Stimulated activated CD8-positive, alpha-beta memory T cell treated with anti-CD3 and anti-CD28 coated beads, Interleukin-15, amount 100 ng/mL, for 4 hours (primary cell): ENCODE results near the gene AP4E1.
"Not testable (repeated sequence)": the region's sequence is repeated elsewhere in the genome, so short reads cannot be mapped to it uniquely, and the experiment has no call there.

Source experiments
- DNase-seq, 2 donors: peaks; one replicate each; pipeline ENCODE4 v3.0.0-alpha.2; 2020; ENCODE audit warnings: low read depth in 2 of 2

Gene AP4E1

GRCh38 chr15:50945725-50946124, 37.2 kb downstream of the AP4E1 start:
- DNase-seq: no peak

DNA sequence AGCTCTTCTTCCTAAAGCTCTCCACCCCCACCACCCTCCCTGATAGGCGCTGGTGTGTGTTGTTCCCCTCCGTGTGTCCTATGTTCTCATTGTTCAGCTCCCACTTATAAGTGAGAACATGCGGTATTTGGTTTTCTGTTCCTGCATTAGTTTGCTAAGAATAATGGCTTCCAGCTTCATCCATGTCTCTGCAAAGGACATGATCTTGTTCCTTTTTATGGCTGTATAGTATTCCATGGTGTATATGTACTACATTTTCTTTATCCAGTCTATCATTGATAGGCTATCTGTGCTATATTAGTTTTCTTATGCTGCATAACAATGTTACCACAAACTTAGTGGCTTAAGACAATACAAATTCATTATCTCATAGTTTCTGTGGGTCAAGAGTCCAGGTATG, 42.3 kb downstream of the AP4E1 start:
- DNase-seq: not testable (repeated sequence)

- no peak for DNase-seq
These were observed 44.8 kb downstream of the AP4E1 start for GRCh38 chr15:50953302-50953701.

DNA sequence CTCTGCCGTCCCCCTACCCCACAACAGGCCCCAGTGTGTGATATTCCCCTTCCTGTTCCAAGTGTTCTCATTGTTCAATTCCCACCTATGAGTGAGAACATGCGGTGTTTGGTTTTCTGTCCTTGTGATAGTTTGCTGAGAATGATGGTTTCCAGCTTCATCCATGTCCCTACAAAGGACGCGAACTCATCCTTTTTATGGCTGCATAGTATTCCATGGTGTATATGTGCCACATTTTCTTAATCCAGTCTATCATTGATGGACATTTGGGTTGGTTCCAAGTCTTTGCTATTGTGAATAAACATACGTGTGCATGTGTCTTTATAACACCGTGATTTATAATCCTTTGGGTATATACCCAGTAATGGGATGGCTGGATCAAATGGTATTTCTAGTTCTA, 46.4 kb downstream of the AP4E1 start:
- not testable (repeated sequence) for DNase-seq

GRCh38 chr15:50959717-50960116, 51.2 kb downstream of the AP4E1 start:
- DNase-seq: no peak

DNA sequence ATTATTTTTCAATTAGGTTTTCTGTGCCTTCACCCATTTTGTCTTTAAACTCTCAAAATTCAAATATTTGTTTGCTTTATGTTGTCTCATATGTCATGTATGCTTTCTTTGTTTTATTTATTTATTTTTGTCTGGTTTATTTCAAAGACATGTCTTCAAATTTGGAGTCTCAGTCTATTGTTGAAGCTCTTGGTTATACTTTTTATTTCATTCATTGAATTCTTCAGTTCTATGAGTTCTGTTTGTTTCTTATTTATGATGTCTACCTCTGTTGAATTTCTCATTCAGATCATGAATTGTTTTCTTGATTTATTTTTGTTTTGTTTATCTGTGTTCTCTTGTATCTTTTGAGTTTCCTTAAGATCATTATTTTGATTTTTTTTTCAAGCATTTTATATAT, 55.6 kb downstream of the AP4E1 start:
- DNase-seq: no peak

GRCh38 chr15:50968353-50968752, 59.9 kb downstream of the AP4E1 start:
- no peak for DNase-seq

DNA sequence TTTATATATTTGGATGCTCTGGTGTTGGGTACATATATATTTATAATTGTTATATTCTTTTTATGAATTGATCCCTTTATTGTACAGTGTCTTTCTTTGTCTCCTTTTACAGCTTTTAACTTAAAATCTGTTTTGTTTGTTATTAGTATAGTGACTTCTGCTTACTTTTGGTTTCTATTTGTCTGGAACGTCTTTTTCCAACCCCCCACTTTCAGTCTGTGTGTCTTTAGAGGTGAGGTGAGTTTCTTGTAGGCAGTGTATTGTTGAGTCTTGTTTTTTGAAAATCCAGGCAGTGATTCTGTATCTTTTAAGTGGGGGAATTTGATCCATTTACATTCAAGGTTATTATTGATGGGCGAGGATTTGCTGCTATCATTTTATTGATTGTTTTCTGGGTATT, 62.0 kb downstream of the AP4E1 start:
- DNase-seq: no peak

DNA sequence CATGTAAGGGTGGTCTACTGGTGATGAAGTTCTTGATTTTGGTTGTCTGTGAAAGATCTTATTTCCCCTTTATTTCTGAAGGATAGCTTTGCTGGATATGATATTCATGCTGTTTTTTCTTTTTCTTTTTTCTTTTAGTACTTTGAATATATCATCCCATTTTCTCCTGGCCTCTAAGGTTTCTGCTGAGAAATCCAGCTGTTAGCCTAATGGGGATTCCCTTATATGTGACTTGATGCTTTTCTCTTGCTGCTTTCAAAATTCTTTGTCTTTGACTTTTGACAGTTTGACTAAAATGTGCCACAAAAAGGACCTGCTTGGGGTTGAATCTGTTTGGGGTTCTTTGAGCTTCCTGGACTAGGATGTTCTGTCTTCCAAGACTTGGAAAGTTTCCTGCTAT, 62.6 kb downstream of the AP4E1 start:
- no peak for DNase-seq

- no peak for DNase-seq
These were observed 63.1 kb downstream of the AP4E1 start for GRCh38 chr15:50971542-50971941.

GRCh38 chr15:50973605-50974004, 65.1 kb downstream of the AP4E1 start:
- DNase-seq: no peak

GRCh38 chr15:50977162-50977561, 68.7 kb downstream of the AP4E1 start:
- DNase-seq: no peak

- DNase-seq: no peak
These were observed 70.1 kb downstream of the AP4E1 start for GRCh38 chr15:50978580-50978979.

DNA sequence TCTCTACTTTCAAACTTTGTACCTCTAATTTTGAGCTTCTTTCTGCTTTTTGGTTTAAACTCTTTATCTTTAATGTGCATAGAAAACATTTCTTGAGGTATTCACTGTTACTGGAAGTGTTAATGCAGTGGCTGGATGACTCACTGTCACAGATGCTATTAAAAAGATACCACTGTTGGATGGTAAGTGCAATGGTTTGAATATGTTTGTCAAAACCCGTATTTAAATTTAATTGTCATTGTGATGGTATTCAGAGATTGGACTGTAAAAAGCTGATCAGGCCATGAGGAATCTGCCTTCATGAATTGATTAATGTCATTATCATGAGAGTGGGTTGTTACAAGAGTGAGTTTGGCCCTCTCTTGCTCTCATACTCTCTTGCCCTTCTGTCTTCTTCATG, 70.6 kb downstream of the AP4E1 start:
- DNase-seq: no peak

- no peak for DNase-seq
These were observed 85.1 kb downstream of the AP4E1 start for GRCh38 chr15:50993598-50993997.

DNA sequence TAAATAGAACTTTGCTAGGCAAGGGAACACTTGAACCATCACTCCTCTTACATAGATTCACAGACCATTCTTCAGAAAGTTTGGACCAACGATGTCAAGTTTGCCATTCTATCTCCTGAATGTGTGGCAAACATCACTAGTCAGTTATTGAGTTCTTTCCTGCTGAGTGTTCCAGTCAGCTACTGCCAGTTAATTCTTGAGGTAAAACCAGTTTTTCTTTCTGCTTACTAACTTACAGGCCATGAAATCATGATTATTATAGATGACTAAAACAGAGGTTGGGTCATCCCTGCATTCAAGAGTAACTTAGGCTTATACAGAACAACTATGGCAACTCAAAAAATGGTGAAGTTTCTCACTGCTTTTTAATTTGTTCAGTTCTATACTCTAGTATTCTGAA, 88.2 kb downstream of the AP4E1 start:
- DNase-seq: no peak

- DNase-seq: no peak
These were observed 89.0 kb downstream of the AP4E1 start for GRCh38 chr15:50997371-50998051.

DNA sequence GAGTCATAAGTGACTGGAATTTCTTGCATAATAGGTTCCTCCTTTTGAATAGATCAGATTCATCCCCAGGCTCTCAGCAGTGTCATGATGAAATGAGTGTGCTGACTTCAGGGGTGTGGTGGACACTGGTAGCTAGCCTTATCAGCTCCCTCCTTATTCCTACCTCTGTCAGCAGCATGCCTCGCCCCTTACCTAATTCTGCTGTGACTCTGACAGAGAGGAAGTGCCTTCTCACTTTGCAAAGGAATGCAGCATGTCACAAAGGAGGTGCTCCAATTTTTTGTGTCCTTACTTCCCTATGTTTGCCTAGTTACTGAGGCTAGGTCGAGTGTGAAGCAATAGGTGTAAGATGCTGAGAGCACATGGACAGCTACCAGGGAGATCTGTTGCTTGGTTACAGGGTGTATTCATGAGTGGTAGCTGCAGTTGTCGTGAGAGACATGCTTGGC, 95.6 kb downstream of the AP4E1 start:
- no peak for DNase-seq

GRCh38 chr15:51006336-51006985, 98.0 kb downstream of the AP4E1 start:
- DNase-seq: no peak

DNA sequence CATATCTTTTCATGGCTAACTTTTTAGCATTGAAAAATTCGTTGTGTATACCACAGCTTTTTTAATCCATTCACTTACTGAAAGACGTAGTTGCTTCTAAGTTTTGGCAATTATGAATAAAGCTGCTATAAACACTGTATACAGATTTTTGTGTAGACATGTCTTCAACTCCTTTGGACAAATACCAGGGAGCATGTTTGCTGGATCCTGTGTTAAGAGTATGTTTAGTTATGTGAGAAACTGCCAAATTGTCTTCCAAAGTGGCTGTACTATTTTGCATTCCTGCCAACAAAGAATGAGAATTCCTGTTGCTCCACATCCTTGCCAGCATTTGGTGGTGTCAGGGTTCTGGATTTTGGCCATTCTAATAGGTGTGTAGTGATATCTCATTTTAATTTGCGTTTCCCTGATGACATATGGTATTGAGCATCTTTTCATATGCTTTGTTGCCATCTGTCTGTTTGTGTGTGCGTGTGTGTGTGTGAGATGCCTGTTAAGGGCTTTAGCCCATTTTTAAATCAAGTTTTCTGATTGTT, 98.7 kb downstream of the AP4E1 start:
- no peak for DNase-seq

DNA sequence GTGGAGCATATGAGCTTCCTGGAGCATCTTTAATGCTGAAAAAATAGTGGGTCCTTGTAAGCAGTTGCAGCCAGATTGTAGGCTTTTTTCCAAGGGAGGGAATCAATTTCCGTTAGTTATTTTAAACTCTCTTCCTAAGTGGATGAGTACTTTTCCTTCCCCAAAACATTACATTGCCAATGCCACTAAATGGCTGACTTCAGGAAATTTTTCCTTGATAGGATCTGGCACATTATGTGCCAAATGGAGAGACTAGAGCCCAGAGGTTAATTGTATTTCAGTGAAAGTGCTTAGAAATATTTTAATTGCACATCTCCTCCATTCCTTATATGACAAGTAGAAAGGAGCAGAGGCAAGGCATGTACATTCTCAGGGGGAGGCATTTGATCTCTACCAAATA, 102.7 kb downstream of the AP4E1 start:
- DNase-seq: no peak

DNA sequence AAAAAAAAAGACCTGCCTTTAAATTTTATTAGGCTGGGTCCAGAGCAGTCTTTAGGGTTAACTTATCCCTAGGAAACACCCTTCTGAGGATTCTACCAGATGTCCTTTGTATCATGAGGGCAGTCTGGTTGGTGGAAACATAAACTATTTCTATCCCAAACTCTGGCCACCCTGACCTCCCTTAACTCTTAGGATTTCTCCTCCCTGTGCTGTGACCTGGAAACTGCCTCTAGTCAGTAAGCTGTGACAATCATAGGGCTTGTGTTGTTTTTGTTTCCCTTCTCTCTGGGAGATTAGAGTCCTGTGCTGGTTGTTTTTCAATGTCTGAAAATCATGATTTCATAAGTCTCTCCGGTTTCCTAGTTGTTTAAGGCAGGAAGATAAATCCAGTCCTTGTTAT, 108.1 kb downstream of the AP4E1 start:
- no peak for DNase-seq

DNA sequence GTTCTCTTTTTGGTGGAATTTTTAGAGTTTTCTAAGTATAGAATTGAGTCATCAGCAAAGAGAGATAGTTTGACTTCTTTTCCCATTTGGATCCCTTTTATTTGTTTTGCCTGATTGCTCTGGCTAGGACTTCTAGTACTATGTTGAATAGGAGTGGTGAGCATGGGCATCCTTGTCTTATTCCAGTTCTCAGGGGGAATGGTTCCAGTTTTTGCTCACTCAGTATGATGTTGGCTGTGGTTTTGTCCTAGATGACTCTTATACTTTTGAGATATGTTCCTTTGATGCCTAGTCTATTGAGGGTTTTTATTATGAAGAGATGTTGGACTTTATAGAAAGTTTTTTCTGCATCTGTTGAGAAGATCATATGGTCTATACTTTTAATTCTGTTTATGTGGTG, 113.7 kb downstream of the AP4E1 start:
- DNase-seq: no peak
